ENCODE results near the gene KCNT2. TPM values are rescaled to one million over a fixed set of nuclear protein-coding genes. Genes with fewer than 3 reads are reported as not detected.

KCNT2 gene
- total and polyA plus RNA-seq, 2 donors (not counting 3 experiments of a cell fraction or from before 2014, with no cell fraction given) = 0.46 to 1.6 TPM

DNA sequence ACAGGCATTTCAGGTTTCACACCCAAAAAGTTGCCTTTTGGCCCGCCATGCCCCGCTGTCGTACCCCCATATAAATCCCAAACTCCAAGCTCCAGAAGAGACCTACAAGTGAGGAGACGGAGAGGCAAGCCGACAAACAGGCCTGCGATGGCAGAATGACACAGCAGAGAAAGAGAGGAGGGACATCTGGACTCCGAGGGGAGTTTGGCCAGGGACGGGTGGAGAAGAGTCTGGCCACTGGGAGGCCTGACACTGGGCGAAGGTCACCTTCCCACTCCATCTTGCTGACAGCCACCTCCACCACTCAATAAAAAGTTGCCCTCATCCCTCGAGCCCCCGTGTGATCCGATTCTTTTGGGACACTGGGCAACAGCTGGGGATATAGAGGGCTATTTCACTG, 41.8 kb upstream of the KCNT2 start:
- TF ChIP-seq FOS (IDR thresholded peaks at IDR 0.05; ENCODE audit: borderline replicate concordance, insufficient read depth, low read length) (no peak), EZH2 (IDR thresholded peaks at IDR 0.05; ENCODE audit: borderline replicate concordance, low read depth, low read length, severe bottlenecking) (no peak), GATA2 (IDR thresholded peaks at IDR 0.05; ENCODE audit: insufficient read depth, insufficient read length, low read depth, low read length) (no peak), MYC (IDR thresholded peaks at IDR 0.05; ENCODE audit: low read depth, low read length) (no peak), POLR2AphosphoS5 (IDR thresholded peaks at IDR 0.05; ENCODE audit: insufficient read depth, low read depth, low read length) (no peak), JUN (IDR thresholded peaks at IDR 0.05; ENCODE audit: borderline replicate concordance, insufficient read depth, insufficient read length, low read depth) (no peak), POLR2A (IDR thresholded peaks at IDR 0.05; ENCODE audit: low read depth, low read length) (no peak)
- TF ChIP-seq, protein P1, sequence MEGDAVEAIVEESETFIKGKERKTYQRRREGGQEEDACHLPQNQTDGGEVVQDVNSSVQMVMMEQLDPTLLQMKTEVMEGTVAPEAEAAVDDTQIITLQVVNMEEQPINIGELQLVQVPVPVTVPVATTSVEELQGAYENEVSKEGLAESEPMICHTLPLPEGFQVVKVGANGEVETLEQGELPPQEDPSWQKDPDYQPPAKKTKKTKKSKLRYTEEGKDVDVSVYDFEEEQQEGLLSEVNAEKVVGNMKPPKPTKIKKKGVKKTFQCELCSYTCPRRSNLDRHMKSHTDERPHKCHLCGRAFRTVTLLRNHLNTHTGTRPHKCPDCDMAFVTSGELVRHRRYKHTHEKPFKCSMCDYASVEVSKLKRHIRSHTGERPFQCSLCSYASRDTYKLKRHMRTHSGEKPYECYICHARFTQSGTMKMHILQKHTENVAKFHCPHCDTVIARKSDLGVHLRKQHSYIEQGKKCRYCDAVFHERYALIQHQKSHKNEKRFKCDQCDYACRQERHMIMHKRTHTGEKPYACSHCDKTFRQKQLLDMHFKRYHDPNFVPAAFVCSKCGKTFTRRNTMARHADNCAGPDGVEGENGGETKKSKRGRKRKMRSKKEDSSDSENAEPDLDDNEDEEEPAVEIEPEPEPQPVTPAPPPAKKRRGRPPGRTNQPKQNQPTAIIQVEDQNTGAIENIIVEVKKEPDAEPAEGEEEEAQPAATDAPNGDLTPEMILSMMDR (IDR thresholded peaks at IDR 0.05; ENCODE audit: extremely low read depth in 1 of 2, insufficient read depth in 1 of 2, low read depth in 1 of 2, low read length in 2 of 2) = no peak
- TF ChIP-seq, protein P2, sequence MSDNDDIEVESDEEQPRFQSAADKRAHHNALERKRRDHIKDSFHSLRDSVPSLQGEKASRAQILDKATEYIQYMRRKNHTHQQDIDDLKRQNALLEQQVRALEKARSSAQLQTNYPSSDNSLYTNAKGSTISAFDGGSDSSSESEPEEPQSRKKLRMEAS (IDR thresholded peaks at IDR 0.05; ENCODE audit: insufficient read depth, insufficient read length) = no peak
- ChIA-PET POLR2A (no interaction called here), CTCF (interaction anchor here (0.9 to 1.1 kb wide), 2 partner anchors 11 to 331 kb away, joined by 3 to 4 read pairs; no protein-coding TSS in a partner anchor)
- no peak for DNase-seq (ENCODE audit: low read depth, low spot score)
- no peak overlapping the region for H3K4me2 ChIP-seq (ENCODE audit: insufficient read depth, low read length)
- no peak overlapping the region for H3K4me3 ChIP-seq (replicated peaks in 1 of 3; ENCODE audit: insufficient read depth in 1 of 3, low read depth in 1 of 3, low read length in 3 of 3)
- H3K79me2 ChIP-seq (ENCODE audit: control insufficient read depth, insufficient read depth, low read length) = no peaks in the 10 kb centered on the region
- H4K20me1 ChIP-seq (replicated peaks; ENCODE audit: control insufficient read depth, extremely low read depth, insufficient read depth, low read length) = no peaks in the 10 kb centered on the region
- H2AFZ ChIP-seq (ENCODE audit: low read depth, low read length) = no peak overlapping the region
- no peaks in the 10 kb centered on the region for H3K9me3 ChIP-seq (replicated peaks; ENCODE audit: control insufficient read depth, insufficient read depth, low read length)
- H3K36me3 ChIP-seq (ENCODE audit: control insufficient read depth in 2 of 2, extremely low read depth in 1 of 2, insufficient read depth in 2 of 2, low read length in 2 of 2) = no peaks in the 10 kb centered on the region
- no peaks in the 10 kb centered on the region for H3K9me1 ChIP-seq (replicated peaks; ENCODE audit: control insufficient read depth, extremely low read depth, insufficient read depth, low read length)
- no peak for FAIRE-seq
- H3K27ac ChIP-seq (ENCODE audit: insufficient read depth, low read depth, low read length) = no peak overlapping the region
- intact Hi-C loops (cut with micrococcal nuclease) (loop anchor here (5.0 kb wide), 1 partner anchor 83 kb away; no protein-coding TSS in a partner anchor), dilution Hi-C loops (cut with MboI; ENCODE audit: extremely low pct_ligation_motif_present, low sequenced_read_pairs) (no loop called here)
- H3K27me3 ChIP-seq (ENCODE audit: control insufficient read depth in 2 of 2, insufficient read depth in 2 of 2, low read length in 2 of 2) = no peaks in the 10 kb centered on the region
- no peak overlapping the region for H3K9ac ChIP-seq (replicated peaks; ENCODE audit: extremely low read depth, insufficient read depth, low read length)
- peaks cover 7% of the 10 kb centered on the region for H3K4me1 ChIP-seq (ENCODE audit: control insufficient read depth, extremely low read depth, insufficient read depth, low read length)
- BruUV-seq (replicated peaks) = no TSS peak
